H9 (cell line): Measurements from ENCODE around the gene PTK7. TPM values are rescaled to one million over a fixed set of nuclear protein-coding genes. Genes with fewer than 3 reads are reported as not detected.

ENCODE experiments used
- DNase-seq: peaks from one replicate; pipeline ENCODE4 v3.0.0-alpha.2; 2017
- H2AFZ ChIP-seq: one replicate; pipeline ENCODE4 v1.6.1; 2013; ENCODE audit warnings: mild to moderate bottlenecking, low read length, control low read depth, moderate library complexity
- H2AK5ac ChIP-seq: 2 replicates; pipeline ENCODE4 v1.6.1; 2013; ENCODE audit warnings: low read length, control low read depth, mixed read lengths; ENCODE audit not compliant: insufficient read length
- H2BK120ac ChIP-seq: one replicate; pipeline ENCODE4 v1.6.1; 2013; ENCODE audit warnings: low read depth, mild to moderate bottlenecking, low read length, control low read depth, inconsistent platforms; ENCODE audit not compliant: poor library complexity, severe bottlenecking
- H2BK12ac ChIP-seq: 2 replicates; pipeline ENCODE4 v1.6.1; 2013; ENCODE audit warnings: low read length, control low read depth, mixed read lengths, low read depth; ENCODE audit not compliant: insufficient read length
- H2BK15ac ChIP-seq: 2 replicates; pipeline ENCODE4 v1.6.1; 2013; ENCODE audit warnings: low read depth, low read length, control low read depth
- H2BK20ac ChIP-seq: one replicate; pipeline ENCODE4 v1.6.1; 2013; ENCODE audit warnings: low read depth, mild to moderate bottlenecking, low read length, control low read depth, inconsistent platforms; ENCODE audit not compliant: poor library complexity, severe bottlenecking
- H2BK5ac ChIP-seq: 2 replicates; pipeline ENCODE4 v1.6.1; 2013; ENCODE audit warnings: low read length, control low read depth, mixed read lengths; ENCODE audit not compliant: insufficient read length
- H3K14ac ChIP-seq: 2 replicates; pipeline ENCODE4 v1.6.1; 2013; ENCODE audit warnings: low read length, control low read depth; ENCODE audit not compliant: insufficient read depth
- H3K18ac ChIP-seq: 2 replicates; pipeline ENCODE4 v1.6.1; 2013; ENCODE audit warnings: low read depth, mild to moderate bottlenecking, mixed read lengths, low read length, control low read depth; ENCODE audit not compliant: insufficient read length
- H3K23ac ChIP-seq: 2 replicates; pipeline ENCODE4 v1.6.1; 2013; ENCODE audit warnings: low read length, control low read depth, mixed read lengths, low read depth; ENCODE audit not compliant: insufficient read length
- H3K23me2 ChIP-seq: 2 replicates; pipeline ENCODE4 v1.6.1; 2013; ENCODE audit warnings: low read depth, mild to moderate bottlenecking, mixed read lengths, low read length, control low read depth; ENCODE audit not compliant: insufficient read length, poor library complexity, severe bottlenecking
- H3K27ac ChIP-seq: 2 replicates; pipeline ENCODE4 v1.5.1; 2013; ENCODE audit warnings: low read length, control low read depth, mixed read lengths, low read depth; ENCODE audit not compliant: insufficient read length
- H3K27me3 ChIP-seq: 2 replicates; pipeline ENCODE4 v1.6.1; 2013; ENCODE audit warnings: low read length, control low read depth, inconsistent platforms; ENCODE audit not compliant: insufficient read depth
- H3K4ac ChIP-seq: 2 replicates; pipeline ENCODE4 v1.6.1; 2013; ENCODE audit warnings: low read depth, mild to moderate bottlenecking, control low read depth, inconsistent platforms, low read length, moderate library complexity
- H3K4me1 ChIP-seq: 2 replicates; pipeline ENCODE4 v1.6.1; 2013; ENCODE audit warnings: low read length, control low read depth, inconsistent platforms; ENCODE audit not compliant: insufficient read depth
- H3K4me2 ChIP-seq: 2 replicates; pipeline ENCODE4 v1.6.1; 2013; ENCODE audit warnings: low read length, control low read depth, mixed read lengths; ENCODE audit not compliant: insufficient read length, insufficient read depth
- H3K56ac ChIP-seq: 2 replicates; pipeline ENCODE4 v1.6.1; 2013; ENCODE audit warnings: low read depth, mild to moderate bottlenecking, mixed read lengths, low read length, control low read depth; ENCODE audit not compliant: insufficient read length
- H3K79me1 ChIP-seq: 2 replicates; pipeline ENCODE4 v1.6.1; 2013; ENCODE audit warnings: low read depth, mild to moderate bottlenecking, moderate library complexity, low read length, control low read depth, inconsistent platforms; ENCODE audit not compliant: insufficient read depth, poor library complexity, severe bottlenecking
- H3K79me2 ChIP-seq: 2 replicates; pipeline ENCODE4 v1.6.1; 2013; ENCODE audit warnings: low read length, control low read depth, inconsistent platforms; ENCODE audit not compliant: insufficient read depth
- H3K9ac ChIP-seq: 2 replicates; pipeline ENCODE4 v1.6.1; 2013; ENCODE audit warnings: low read length, control low read depth, mixed read lengths; ENCODE audit not compliant: insufficient read length; ENCODE audit errors: extremely low read depth
- H3K9me3 ChIP-seq: one replicate; pipeline ENCODE4 v1.6.1; 2013; ENCODE audit warnings: low read depth, low read length, inconsistent platforms; ENCODE audit not compliant: control insufficient read depth
- H3T11ph ChIP-seq: one replicate; pipeline ENCODE4 v1.6.1; 2013; ENCODE audit warnings: mild to moderate bottlenecking, low read length, control low read depth, inconsistent platforms
- H4K20me1 ChIP-seq: one replicate; pipeline ENCODE4 v1.6.1; 2013; ENCODE audit not compliant: control insufficient read depth, insufficient read length, insufficient read depth
- H4K5ac ChIP-seq: 2 replicates; pipeline ENCODE4 v1.6.1; 2013; ENCODE audit warnings: low read depth, mild to moderate bottlenecking, mixed read lengths, low read length, control low read depth; ENCODE audit not compliant: insufficient read length
- H4K8ac ChIP-seq: replicated peaks from 2 replicates; pipeline ENCODE4 v1.6.1; 2013; ENCODE audit warnings: low read length, control low read depth, mixed read lengths, low read depth; ENCODE audit not compliant: insufficient read length
- H4K91ac ChIP-seq: 2 replicates; pipeline ENCODE4 v1.6.1; 2013; ENCODE audit warnings: low read depth, mild to moderate bottlenecking, moderate library complexity, mixed read lengths, low read length, control low read depth; ENCODE audit not compliant: insufficient read length
- H3K27ac Mint-ChIP-seq, 3 experiments: 2 replicates in 2 of 3; 3 replicates in 1 of 3; pipeline ENCODE4 v1.8.0; 2020 to 2021; ENCODE audit warnings: mixed read lengths in 3 of 3, mild to moderate bottlenecking in 1 of 3, moderate library complexity in 1 of 3
- H3K27me3 Mint-ChIP-seq: 2 replicates; pipeline ENCODE4 v1.8.0; 2021; ENCODE audit warnings: low read depth, mild to moderate bottlenecking, moderate library complexity, mixed read lengths
- H3K36me3 Mint-ChIP-seq, 3 experiments: 2 replicates in 2 of 3; 3 replicates in 1 of 3; pipeline ENCODE4 v1.8.0; 2020 to 2021; ENCODE audit warnings: low read depth in 3 of 3, mixed read lengths in 3 of 3; ENCODE audit not compliant: insufficient read depth in 1 of 3
- H3K4me1 Mint-ChIP-seq, 2 experiments: 2 replicates each; pipeline ENCODE4 v1.8.0; 2020; ENCODE audit warnings: mixed read lengths in 2 of 2
- H3K4me3 Mint-ChIP-seq, 2 experiments: 2 replicates in 1 of 2; 3 replicates in 1 of 2; pipeline ENCODE4 v1.8.0; 2020 to 2021; ENCODE audit warnings: mild to moderate bottlenecking in 2 of 2, mixed read lengths in 2 of 2, moderate library complexity in 1 of 2
- H3K9me3 Mint-ChIP-seq, 2 experiments: 2 replicates in 1 of 2; 3 replicates in 1 of 2; pipeline ENCODE4 v1.8.0; 2020; ENCODE audit warnings: mild to moderate bottlenecking in 2 of 2, mixed read lengths in 2 of 2, moderate library complexity in 1 of 2
- CTCF ChIP-seq: fragments of 200-600 bp; sonication (generic); conservative IDR thresholded peaks from 3 replicates; pipeline ENCODE4 v1.8.0; 2021; ENCODE audit warnings: antibody characterized with exemption, mild to moderate bottlenecking
- WGBS: extraction: QIAGEN DNeasy Blood & Tissue Kit; methylation state at CpG from one replicate; pipeline ENCODE4 v1.1.7; 2013; ENCODE audit warnings: missing lambda C conversion rate, low lambda C conversion rate, mixed read lengths; ENCODE audit not compliant: insufficient read length; ENCODE audit errors: extremely low coverage; 5-methylcytosine and 5-hydroxymethylcytosine counted together
- total RNA-seq: library from RNA; stranded (reverse); gene quantifications from 2 replicates; pipeline ENCODE4 v1.2.1, GENCODE V29; 2021

PTK7 gene
- total RNA-seq, 1 experiment from 2014 or later: 128 TPM

DNA sequence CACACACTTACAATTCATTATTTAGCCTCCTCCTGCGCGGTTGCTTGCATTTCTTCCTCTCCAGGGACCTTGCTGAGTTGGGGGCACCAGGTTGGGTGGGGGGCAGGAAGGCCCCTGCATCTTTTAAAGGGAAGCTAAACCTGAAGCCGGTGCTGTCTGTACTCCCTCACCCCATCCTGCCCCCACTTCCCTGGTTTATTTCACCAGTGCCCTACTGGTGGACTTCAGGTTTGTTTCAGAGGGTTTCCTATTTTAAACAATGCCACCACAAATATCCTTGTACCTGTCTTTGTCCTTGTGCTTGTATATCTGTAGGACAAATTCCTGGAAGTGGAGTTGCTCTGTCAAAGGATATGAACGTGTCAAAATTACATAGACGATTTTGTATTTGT is 21.0 kb downstream of the PTK7 start:
- Histone ChIP-seq H2BK120ac (no peak overlapping the region), H3K27ac (no peak overlapping the region), H2AFZ (no peak overlapping the region), H3K79me2 (peaks cover 7% of the 10 kb centered on the region; the same call in 1 of the 2 replicates), H3K4me1 (peaks cover 17% of the 10 kb centered on the region), H3K56ac (no peak overlapping the region), H3K23ac (no peak overlapping the region), H3K4ac (no peak overlapping the region), H3K23me2 (no peaks in the 10 kb centered on the region), H3K14ac (no peak overlapping the region), H3K4me2 (no peak overlapping the region), H4K20me1 (no peaks in the 10 kb centered on the region), H4K8ac (no peak overlapping the region), H3K9me3 (no peaks in the 10 kb centered on the region), H4K91ac (no peak overlapping the region), H4K5ac (no peak overlapping the region), H3K9ac (no peak overlapping the region), H2BK12ac (no peak overlapping the region), H2BK15ac (no peak overlapping the region), H2BK20ac (no peak overlapping the region), H2BK5ac (no peak overlapping the region), H3T11ph (no peak overlapping the region), H3K27me3 (no peaks in the 10 kb centered on the region), H3K79me1 (no peaks in the 10 kb centered on the region), H2AK5ac (no peak overlapping the region), H3K18ac (no peak overlapping the region)
- no peak for DNase-seq
- H3K27me3 Mint-ChIP-seq: no peaks in the 10 kb centered on the region
- H3K27ac Mint-ChIP-seq: peak overlapping the region; percentile 77 to 96 (median 92); a peak in 5 of 7 replicates
- H3K4me1 Mint-ChIP-seq: peaks cover 46 to 53% of the 10 kb centered on the region in 2 experiments
- no CpG with 5 or more reads among the region's 5 CpGs for WGBS
- H3K4me3 Mint-ChIP-seq: peak overlapping the region in 1 of 2 experiments; percentile 15; a peak in 1 of 5 replicates
- H3K36me3 Mint-ChIP-seq: no peaks in the 10 kb centered on the region
- no peaks in the 10 kb centered on the region for H3K9me3 Mint-ChIP-seq
- no peak; the same call in 2 of the 3 replicates for TF ChIP-seq CTCF
